Fibroblast of pulmonary artery (primary cell): ENCODE results near the gene HOXA3.

Experiments used
- DNase-seq: peaks from one replicate; pipeline ENCODE4 v3.0.0-alpha.2; 2010; ENCODE audit warnings: low read depth
- H3K4me3 ChIP-seq: replicated peaks from 2 replicates; pipeline ENCODE4 v1.5.1; 2011; ENCODE audit warnings: low read depth, mild to moderate bottlenecking, control low read depth, low read length, moderate library complexity
- CTCF ChIP-seq: IDR thresholded peaks from 2 replicates; pipeline ENCODE4 v1.5.1; 2011; ENCODE audit warnings: mild to moderate bottlenecking, control low read depth, low read length, inconsistent platforms; ENCODE audit errors: missing control alignments

The HOXA3 gene

GRCh38 chr7:27102581-27103442 lies 49.6 kb downstream of the HOXA3 start, which contains the start of gene HOXA2:
TSS of gene HOXA2 (minus strand) at chr7:27102683. CDS start at chr7:27102500, 183 bp downstream.
- H3K4me3 ChIP-seq = peak within 1 kb of the TSS; percentile 8
- DNase-seq = no peak
- TF ChIP-seq CTCF = no peak

GRCh38 chr7:27101957-27102580 lies 50.3 kb downstream of the HOXA3 start:
- H3K4me3 ChIP-seq = peak overlapping the region; percentile 8
- no peak for TF ChIP-seq CTCF
- no peak for DNase-seq

GRCh38 chr7:27101171-27101956 lies 51.0 kb downstream of the HOXA3 start:
- H3K4me3 ChIP-seq = peak overlapping the region; percentile 22
- no peak for TF ChIP-seq CTCF
- DNase-seq = peak; percentile 47

GRCh38 chr7:27100694-27101170 lies 51.7 kb downstream of the HOXA3 start:
- DNase-seq = no peak
- peak overlapping the region; percentile 22 for H3K4me3 ChIP-seq
- TF ChIP-seq CTCF = no peak

- no peak for TF ChIP-seq CTCF
- DNase-seq = no peak
- H3K4me3 ChIP-seq = no peak overlapping the region
Observed at GRCh38 chr7:27099453-27100370, 52.7 kb downstream of the HOXA3 start.
